Sigmoid colon (tissue), 4 donors: ENCODE measurements around the gene THSD1.

Source experiments
- CTCF ChIP-seq, 4 experiments: fragments of 450-650 bp in 3 of 4; fragments of 200-600 bp in 1 of 4; IDR thresholded peaks; one replicate each; pipeline ENCODE4 v1.5.1; 2016 to 2019; ENCODE audit warnings: antibody characterized with exemption in 4 of 4, mild to moderate bottlenecking in 3 of 4, moderate library complexity in 2 of 4
- EP300 ChIP-seq, 4 donors: sonication (generic); formaldehyde crosslinking; IDR thresholded peaks; one replicate each; pipeline ENCODE4 v1.6.1; 2017; ENCODE audit warnings: antibody characterized with exemption in 4 of 4
- POLR2A ChIP-seq, 2 donors: fragments of 450-650 bp; IDR thresholded peaks; one replicate each; pipeline ENCODE4 v1.6.1; 2016; ENCODE audit warnings: antibody characterized with exemption in 2 of 2, mild to moderate bottlenecking in 2 of 2, moderate library complexity in 2 of 2
- POLR2AphosphoS5 ChIP-seq, 4 donors: sonication (generic); formaldehyde crosslinking; IDR thresholded peaks; one replicate each; pipeline ENCODE4 v1.6.1; 2017; ENCODE audit warnings: antibody characterized with exemption in 4 of 4

- TF ChIP-seq CTCF (IDR thresholded peaks at IDR 0.05) (no peak), EP300 (IDR thresholded peaks at IDR 0.05) (no peak), POLR2AphosphoS5 (IDR thresholded peaks at IDR 0.05) (no peak), POLR2A (IDR thresholded peaks at IDR 0.05) (no peak)
Measured at GRCh38 chr13:52345631-52346251, 60.2 kb downstream of the THSD1 start.
